Limb (tissue), 2 donors: ENCODE measurements around the gene LMAN2.

Source experiments
- DNase-seq, 2 donors: peaks; one replicate each; pipeline ENCODE4 v3.0.0-alpha.2; 2016; ENCODE audit errors: extremely low spot score in 2 of 2

LMAN2 gene

DNA sequence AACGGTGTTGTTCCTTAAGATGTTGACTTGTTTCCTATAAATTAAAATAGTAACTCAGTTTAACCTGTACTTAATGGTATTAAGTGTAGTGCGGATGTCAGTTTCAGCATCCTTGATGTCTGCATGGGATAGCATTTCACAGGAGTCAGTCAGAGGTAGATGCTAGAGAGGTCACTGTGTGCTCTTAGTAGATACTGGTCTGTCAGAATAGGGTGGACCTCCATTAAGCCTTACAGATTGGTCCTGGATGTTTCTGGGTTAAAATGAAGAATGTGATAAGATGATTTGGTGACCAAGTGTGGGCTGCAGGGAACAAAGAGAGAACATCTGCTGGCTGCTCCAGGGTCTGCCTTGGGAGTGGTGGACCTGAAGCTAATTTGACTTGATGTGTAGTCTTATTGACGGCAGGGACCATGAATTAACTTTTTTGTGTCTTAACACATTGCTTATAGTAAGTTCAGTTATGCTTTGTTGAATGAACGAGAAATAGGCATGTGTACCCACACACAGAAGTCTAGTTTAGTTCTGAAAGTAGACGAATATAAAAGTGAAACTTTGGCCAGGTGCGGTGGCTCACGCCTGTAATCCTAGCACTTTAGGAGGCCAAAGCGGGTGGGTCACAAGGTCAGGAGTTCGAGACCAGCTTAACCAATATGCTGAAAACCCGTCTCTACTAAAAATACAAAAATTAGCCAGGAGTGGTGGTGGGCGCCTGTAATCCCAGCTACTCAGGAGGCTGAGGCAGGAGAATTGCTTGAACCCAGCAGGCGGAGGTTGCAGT lies 60.5 kb downstream of the LMAN2 start:
- DNase-seq, result no peak

DNA sequence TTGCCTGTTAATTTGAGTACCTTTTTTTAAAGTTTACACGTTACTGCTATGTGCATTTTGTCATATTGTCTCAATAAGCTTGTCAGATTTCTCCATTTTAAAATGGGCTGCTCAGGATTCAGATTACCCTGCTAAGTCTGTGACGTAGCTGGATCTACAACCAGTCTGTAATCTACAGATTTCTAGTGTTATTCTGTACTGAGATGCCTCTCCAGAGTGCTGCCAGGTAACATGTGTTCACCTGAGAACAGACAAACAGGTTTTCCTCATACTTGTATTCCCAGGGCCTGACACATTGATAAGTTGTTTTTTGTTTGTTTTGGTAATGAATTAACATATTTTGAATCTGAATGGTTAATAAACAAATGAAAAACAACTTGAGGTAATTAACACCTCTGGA lies 63.3 kb downstream of the LMAN2 start:
- DNase-seq, result no peak
